ENCODE data around the gene ULBP3. TPM values are rescaled to one million over a fixed set of nuclear protein-coding genes. Genes with fewer than 3 reads are reported as not detected.
"Not testable (repeated sequence)": the region's sequence is repeated elsewhere in the genome, so short reads cannot be mapped to it uniquely, and the experiment has no call there.

ULBP3 gene
- polyA plus RNA-seq, 3 donors: 0.56 to 1.3 (median 0.67) TPM

DNA sequence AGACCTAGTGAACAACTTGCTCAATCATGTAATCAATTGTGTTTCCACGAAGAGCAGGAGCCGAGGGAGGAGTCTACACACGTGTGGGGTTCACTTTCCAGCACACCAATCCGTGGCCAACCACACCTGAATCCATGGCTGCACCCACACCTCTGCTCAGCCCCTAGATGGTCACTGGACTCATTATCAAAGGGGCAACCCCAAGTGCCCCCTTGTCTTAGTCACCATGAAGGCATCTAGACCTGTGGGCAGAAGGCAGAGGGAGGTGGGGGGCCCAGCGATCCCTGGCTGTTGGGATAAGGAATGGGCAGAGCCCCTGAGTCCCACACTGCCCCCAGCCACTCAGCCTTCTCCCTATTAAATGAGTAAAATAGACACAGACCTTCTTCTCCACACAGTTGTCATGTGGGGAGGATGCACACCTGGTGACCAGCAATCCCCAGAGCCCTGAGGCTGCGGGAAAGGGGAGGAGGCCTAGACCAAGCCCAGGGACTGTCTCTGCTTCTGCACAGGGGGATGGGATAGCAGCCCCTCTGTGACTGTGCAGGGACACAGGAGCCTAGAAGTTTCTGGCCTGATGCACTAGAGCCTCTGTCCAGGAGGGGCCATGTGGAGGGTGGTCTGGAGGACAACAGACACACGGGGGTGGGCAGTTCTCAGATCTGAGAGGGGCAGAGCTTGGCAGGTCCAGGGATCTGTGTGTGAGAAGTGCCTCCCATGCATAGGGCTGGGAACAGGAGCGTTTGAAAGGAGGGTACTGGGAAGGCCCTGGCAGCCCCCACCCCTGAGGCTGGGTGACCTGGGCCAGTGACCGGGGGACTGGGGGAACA, 41.7 kb downstream of the ULBP3 start:
- 83 to 88% (median 87%) methylated on average over 8 to 9 of the region's 9 CpGs for whole genome bisulfite sequencing, 3 donors
- no peak overlapping the region for H3K27ac ChIP-seq (ENCODE audit: low read depth, low read length)

DNA sequence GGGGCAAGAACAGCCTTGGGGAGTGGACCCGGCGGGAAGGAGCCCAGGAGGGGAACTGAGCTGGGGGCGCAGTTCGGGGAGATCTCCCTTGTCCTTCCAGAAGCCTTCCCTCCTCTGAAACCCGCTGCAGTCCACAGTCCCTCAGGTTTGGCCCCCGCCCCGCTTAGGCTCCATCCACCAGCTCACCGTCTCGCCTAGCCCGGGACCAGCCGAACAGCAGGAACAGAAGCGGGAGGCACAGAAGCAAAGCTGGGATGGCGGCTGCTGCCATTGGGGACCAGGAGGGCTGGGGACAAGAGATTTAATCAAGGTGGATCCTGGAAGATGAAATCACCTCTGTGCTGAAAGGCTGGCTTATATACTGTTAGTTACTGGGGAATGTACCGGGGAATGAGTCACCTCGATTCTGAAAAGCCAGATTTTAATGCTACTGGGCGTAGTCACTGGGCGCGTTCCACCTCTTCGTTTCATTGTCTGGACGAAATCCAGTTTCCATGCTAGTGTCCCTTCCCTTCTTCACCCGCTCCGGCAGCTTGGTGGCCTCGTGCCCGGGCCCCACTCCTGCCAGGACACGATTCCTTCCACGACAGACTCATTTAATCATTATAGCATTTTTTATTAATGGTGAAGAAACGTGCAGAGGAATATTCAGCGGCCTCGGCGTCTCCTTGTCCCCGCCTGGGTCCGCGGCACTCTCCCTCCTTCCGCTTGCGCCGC, 43.6 kb downstream of the ULBP3 start, which contains the start of gene RAET1L:
TSS of gene RAET1L (minus strand) at position 332 of the 717 bp plus-strand sequence. CDS start at position 271, 61 bp downstream.
- WGBS, 3 donors: 3 to 5% (median 5%) methylated on average over 34 to 36 of the region's 36 CpGs
- no peak within 1 kb of the TSS for H3K27ac ChIP-seq (ENCODE audit: low read depth, low read length)

DNA sequence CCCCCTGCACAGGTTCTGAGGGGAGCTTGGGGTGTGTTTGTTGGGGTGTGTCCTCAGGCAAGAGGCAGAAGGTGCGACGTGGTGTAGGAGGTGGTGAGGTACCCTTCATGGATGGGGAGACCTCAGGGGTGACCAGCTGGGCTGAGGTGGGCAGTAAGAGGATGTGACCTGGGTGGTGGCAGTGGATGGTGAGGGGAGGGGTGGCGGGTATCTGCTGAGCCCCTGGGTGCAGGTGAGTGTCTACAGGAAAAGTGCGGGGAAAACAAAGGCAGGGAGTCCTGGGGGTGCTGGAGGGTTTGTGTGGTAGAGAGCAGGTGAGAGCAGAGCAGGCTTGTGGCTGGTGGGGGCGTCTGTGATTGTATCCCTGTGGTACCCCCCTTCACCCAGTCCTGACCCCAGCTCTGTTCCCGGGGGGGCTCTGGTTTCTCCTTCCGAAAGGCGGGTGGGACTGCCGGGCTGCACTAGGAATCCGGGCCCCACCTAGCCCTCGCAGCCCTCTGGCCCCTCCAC, 44.2 kb downstream of the ULBP3 start:
- WGBS, 3 donors: 41 to 44% (median 43%) methylated on average over 6 to 11 of the region's 11 CpGs
- H3K27ac ChIP-seq (ENCODE audit: low read depth, low read length): no peak overlapping the region

DNA sequence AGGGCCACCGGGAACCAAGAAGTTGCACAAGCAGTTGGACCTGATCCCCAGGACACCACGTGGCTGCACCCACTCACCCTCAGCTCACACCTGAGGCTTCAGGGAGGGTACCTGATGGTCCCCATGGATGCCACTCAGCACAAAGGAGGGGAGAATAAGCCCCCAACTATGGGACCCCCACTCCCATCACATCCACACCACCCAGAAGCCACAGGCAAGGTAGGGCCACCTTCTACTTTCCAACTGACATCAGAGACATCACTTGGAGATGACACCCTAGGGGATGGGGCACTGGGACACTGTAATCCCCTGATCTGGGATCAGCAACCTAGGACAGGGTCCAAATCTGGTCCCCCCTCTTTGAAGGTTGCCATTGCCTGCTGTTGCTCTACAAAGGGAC, 44.9 kb downstream of the ULBP3 start:
- 81 to 95% (median 86%) methylated on average over 2 of the region's 2 CpGs for WGBS, 3 donors
- not testable (repeated sequence) for H3K27ac ChIP-seq (ENCODE audit: low read depth, low read length)

DNA sequence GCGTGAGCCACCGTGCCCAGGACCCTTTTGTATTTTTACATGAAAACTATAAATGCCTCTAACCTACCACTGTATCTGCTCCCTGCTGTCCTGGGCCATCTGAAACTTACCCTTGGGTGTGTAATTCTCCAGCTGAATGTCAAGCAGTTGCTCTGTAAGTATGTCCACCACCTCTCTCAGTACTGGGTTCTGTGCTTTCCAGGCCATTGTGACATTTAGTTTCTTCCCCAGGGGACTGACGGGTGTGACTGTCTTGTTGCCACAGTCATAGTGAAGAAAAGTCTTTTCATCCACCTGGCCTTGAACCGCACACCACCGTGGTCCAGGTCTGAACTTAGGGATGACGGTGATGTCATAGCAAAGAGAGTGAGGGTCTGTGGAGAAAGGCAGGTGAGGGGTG, 47.1 kb downstream of the ULBP3 start:
- 73 to 94% (median 91%) methylated on average over 2 of the region's 6 CpGs for WGBS, 3 donors

DNA sequence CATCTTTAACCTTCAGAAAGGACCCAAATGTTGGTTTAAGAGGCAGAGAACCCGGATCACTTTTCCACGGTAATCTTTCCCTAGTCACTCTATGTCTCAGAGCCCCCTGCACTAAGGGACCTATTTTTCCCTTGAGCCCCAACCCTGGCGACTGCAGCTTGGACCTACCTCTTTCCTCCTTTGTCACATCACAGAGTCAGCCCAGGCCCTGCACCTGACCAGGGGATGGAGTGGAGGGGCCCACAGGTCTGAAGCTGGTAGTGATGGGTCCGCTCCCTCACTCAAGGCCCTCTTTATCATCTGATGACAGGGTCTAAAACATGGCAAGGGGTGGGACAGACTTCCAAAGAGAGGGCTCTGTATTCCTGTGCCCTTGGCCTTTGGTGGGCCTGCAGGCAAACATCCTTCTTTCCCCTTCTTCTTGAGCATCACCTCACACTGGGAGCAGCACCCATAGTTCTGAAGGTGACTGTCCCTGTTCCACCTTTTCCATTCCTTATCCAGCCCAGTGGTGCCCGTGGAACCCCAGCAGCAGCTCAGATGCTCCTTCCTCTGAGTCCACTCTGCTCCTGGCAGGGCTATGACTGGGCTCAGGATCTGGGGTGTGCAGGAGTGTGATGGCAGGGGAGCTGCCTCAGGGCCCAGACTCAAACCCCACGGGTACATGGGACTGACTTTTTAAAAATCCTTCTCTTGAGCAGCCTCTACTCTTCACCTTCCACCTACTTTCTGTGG, 49.9 kb downstream of the ULBP3 start:
- H3K27ac ChIP-seq (ENCODE audit: low read depth, low read length): no peak overlapping the region

More for the DNA sequence above, 47.1 kb downstream of the ULBP3 start:
- not testable (repeated sequence) for H3K27ac ChIP-seq (ENCODE audit: low read depth, low read length)

DNA sequence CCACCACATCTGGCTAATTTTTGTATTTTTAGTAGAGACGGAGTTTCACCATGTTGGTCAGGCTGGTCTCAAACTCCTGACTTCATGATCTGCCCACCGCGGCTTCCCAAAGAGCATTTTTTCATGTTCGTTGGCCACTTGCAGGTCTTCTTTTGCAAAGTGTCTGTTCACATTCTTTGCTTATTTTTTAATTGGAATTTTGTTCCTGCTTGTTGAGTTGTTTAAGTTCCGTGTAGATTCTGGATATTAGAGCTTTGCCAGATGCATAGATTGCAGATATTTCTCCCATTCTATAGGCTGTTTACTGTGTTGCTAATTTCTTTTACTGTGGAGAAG, 51.8 kb downstream of the ULBP3 start:
- H3K27ac ChIP-seq (ENCODE audit: low read depth, low read length): not testable (repeated sequence)
- whole genome bisulfite sequencing, 3 donors: 4 to 7% (median 6%) methylated on average over 5 of the region's 5 CpGs

More for the DNA sequence above, 49.9 kb downstream of the ULBP3 start:
- 53 to 58% (median 54%) methylated on average over 6 of the region's 6 CpGs for WGBS, 3 donors

DNA sequence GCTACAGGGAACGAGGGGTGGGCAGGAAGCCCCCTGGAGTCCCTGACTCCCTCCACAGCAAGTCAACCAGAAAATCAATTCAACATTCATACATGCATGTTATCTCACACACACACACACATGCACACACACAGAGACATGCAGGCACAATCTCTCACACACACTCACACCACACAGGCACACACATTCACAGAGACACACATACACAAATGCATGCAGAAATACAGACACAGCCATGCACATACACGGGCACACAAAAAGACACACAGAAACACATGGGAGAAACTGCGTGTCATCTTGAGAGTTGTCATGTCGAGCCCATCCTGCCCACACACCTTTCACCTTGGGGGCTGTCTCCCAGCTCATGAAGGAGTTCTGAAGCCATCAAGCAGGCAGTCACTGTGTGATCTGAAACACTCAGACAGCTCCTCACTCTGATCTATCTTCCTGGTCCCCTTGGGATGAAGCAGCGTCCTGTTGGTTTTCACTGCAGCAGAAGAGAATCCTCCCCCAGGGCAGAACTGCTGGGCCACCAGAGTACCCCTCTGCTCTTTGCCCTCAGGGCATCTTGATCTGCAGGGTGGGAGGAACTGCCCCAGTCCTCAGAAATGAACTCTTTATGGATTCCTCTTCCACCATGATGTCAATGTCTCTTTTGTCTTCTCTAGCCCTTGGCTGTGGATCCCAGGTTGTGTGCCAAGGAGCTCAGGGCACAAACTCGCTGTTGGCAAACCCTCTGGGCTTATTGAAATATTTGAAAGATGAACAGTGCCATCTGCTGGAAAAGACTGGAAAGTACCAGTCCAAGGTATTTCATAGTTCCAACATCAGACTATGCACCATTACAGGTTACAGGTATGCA, 52.4 kb downstream of the ULBP3 start:
- 14 to 25% (median 23%) methylated on average over 6 of the region's 6 CpGs for WGBS, 3 donors
- no peak overlapping the region for H3K27ac ChIP-seq (ENCODE audit: low read depth, low read length)

DNA sequence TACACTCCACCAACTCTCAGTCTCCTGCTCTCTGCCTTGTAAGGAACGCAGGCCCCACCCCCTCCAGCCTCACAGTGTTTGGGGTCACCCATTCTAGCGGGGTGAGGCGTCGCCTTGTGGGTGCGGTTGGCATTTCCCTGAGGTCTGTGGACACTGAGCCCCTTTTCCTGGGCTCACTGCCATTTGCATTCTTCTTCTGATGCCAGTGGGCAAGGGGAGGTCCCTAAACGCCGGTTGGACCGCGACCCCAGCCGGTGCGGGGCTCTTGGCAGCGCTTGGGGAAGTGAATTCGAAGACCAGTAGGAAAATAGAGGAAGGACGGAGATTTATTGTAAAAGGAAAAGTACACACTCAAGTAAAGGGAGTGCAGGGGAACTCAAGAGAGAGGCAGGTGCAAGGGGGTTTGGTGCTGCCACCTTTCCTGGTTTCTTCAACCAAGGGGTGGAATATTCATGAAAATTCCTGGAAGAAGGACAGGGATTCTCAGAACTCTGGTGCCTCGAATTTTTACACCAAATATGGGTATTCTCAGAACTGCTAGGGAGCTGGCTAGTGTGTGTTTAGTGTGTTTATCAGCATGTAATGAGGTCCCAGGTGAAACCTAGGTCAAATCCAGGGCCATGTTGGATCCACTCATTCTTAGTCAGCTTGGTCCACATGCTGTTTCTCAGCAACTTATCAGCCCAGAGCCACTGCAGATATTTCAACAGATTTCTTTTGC, 53.5 kb downstream of the ULBP3 start:
- WGBS, 3 donors: 4 to 7% (median 4%) methylated on average over 14 to 15 of the region's 15 CpGs
- not testable (repeated sequence) for H3K27ac ChIP-seq (ENCODE audit: low read depth, low read length)

DNA sequence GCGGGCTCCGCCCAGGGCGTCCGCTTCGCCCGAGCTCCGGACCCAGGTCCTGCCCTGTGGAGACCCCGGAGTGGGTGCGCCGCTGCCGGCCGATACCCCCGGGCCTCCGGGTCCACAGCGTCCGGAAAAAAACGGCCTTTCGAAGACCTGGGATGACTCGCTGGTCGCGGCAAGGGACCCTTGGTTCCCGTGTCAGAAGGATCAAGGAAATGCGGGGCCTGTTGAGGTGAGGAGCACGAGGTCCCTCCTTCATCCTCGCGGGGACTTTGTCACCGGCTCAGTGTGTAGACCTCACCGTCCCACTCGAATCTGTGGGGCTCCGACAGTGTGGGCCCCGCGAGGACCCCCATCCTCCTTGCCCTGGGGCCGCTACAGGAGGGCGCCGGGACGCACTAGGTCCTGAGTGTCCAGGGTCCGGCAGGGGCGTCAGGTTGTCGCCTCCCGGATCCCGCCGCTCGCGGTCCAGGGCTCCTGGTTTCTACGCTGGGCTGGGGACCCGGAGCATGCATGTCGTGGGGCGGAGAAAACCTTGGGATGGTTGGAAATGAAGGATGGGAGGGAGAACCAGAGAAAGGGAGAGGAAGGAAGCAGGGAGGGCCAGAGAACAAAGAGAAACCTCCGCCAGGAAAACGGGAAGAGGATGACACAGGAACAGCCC, 54.2 kb downstream of the ULBP3 start:
- 2 to 4% (median 4%) methylated on average over 27 to 44 of the region's 50 CpGs for WGBS, 3 donors
- H3K27ac ChIP-seq (ENCODE audit: low read depth, low read length): not testable (repeated sequence)

DNA sequence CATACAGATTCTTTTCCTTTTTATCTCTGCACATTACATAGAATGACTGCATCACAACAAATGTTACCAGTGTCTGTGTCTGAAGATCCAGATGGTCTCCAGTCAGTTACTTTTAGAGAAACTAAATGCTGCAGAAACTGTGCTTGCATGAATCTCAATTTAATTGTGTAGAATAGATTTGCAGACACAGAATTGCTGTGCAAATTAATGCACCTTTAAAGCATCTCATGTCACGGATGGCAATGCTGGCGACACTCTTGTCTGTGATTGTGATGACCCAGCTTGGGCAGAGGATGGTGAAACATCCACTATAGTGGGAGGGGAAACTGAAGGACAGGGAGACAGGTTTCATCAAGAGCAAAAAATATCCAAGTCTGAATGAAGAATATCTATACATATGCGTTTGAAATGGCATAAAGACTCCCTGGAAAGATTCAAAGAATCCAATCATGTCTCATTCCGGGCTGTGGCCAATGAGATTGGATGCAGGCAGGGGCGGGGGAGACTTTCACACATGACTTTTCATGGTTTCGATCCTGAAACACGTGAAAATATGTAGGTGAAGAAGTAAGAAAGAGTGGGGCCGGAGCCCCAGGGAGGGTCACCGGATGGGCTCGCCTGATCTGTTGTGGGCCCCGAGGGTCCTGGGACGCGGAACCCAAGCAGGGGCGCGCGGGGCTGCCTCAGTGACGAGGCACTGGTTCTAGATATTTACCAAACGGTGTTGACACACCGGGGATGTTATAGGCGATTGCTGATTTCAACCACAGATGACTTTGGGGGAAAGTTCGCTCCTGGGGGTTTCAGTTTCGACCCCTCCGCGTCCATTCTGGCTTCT, 54.9 kb downstream of the ULBP3 start:
- not testable (repeated sequence) for H3K27ac ChIP-seq (ENCODE audit: low read depth, low read length)
- 9 to 20% (median 13%) methylated on average over 7 to 10 of the region's 24 CpGs for WGBS, 3 donors

DNA sequence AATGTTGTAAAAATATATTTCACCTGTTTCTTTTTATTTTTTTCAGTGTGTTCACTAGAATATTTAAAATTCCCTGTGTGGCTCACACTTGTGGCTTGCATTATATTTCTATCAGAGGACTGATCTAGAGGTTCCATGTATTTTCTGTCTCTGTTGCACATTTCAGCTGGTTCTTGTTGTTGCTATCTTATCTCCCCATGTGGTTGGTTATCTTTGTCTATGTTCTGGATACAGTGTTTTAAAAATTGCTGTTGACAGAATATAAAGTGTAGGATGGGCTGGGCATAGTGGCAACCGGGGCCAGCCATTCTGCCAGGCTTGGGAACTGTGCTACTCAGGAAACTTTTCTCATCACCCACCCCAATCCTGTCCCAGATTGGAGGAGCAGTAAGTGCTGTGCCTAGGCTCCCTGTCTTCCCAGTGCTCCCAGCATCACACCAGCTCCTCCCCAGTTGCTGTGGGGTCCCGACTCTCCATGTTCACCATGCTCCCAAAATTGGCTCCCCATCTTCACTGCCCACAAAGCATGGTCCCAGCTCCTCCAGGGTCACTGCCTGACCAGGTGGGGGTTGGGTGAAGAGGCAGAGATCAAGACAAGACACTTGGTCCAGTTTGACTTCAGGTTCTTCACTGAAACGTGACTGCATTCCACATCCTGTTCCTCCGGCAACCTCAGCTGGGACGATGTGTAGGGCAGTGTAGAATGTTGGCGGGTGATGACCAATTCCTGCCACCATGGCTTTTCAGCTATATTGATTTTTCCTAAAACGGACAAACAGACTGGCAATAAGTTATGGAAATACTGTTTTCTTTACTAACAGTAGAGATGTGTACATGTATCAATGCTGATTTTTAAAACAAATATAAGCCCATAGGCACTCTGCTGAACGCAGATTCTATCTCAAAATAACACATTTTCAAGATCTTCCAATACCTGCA, 55.8 kb downstream of the ULBP3 start:
- WGBS, 3 donors: 33 to 35% (median 34%) methylated on average over 8 of the region's 8 CpGs
- H3K27ac ChIP-seq (ENCODE audit: low read depth, low read length): not testable (repeated sequence)
